ENCODE measurements around the gene ETV5. TPM values are rescaled to one million over a fixed set of nuclear protein-coding genes. Genes with fewer than 3 reads are reported as not detected.

ETV5 gene
- total RNA-seq, 3 donors from 2014 or later, result 9.1 to 19.0 (median 16.1) TPM

DNA sequence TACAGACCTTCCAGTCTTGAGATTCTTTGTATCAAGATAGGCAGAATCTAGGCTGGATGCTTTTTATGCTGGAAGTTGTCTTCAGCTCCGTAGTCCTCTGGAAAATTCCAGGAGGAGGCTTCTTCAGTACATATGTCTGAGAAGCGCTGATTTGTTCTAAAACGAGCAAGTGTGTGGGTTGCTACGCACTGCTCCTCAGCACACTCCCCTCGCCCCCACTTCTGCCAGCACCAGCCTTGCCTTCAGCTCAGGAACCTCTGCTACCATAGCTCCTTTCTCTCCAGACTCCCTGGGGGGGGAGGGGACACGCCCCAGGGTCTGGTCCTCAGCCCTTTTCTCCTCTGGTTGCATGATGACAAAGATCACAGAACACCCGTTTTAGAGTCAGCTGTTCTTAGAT, 95.6 kb downstream of the ETV5 start:
- H3K27ac ChIP-seq, result no peak overlapping the region
- TF ChIP-seq POLR2A (IDR thresholded peaks at IDR 0.05) (no peak), CTCF (IDR thresholded peaks at IDR 0.05) (no peak), POLR2AphosphoS5 (IDR thresholded peaks at IDR 0.05) (no peak)
- H3K36me3 ChIP-seq, result no peaks in the 10 kb centered on the region
- H3K4me1 ChIP-seq, result no peaks in the 10 kb centered on the region
- intact Hi-C loops (cut with DNase I; ENCODE audit: low total_unique reads), result no loop called here
- H3K9me3 ChIP-seq, result no peaks in the 10 kb centered on the region
- DNase-seq (ENCODE audit: low spot score in 2 of 2), result no peak
- no peaks in the 10 kb centered on the region for H3K27me3 ChIP-seq
- H3K4me3 ChIP-seq, result no peak overlapping the region

- intact Hi-C loops (cut with DNase I; ENCODE audit: low total_unique reads), result no loop called here
- no peak overlapping the region for H3K27ac ChIP-seq
- no peak overlapping the region for H3K4me3 ChIP-seq
- H3K4me1 ChIP-seq, result no peaks in the 10 kb centered on the region
- H3K36me3 ChIP-seq, result no peaks in the 10 kb centered on the region
- H3K27me3 ChIP-seq, result no peaks in the 10 kb centered on the region
- DNase-seq (ENCODE audit: low spot score in 2 of 2), result no peak
- no peaks in the 10 kb centered on the region for H3K9me3 ChIP-seq
- TF ChIP-seq POLR2AphosphoS5 (IDR thresholded peaks at IDR 0.05) (no peak), CTCF (IDR thresholded peaks at IDR 0.05) (no peak), POLR2A (IDR thresholded peaks at IDR 0.05) (no peak)
Measured at GRCh38 chr3:186012137-186012536, 96.8 kb downstream of the ETV5 start.

GRCh38 chr3:186004671-186005070, 104.2 kb downstream of the ETV5 start:
- H3K9me3 ChIP-seq, result no peaks in the 10 kb centered on the region
- no peak for DNase-seq (ENCODE audit: low spot score in 2 of 2)
- H3K36me3 ChIP-seq, result no peaks in the 10 kb centered on the region
- no peak overlapping the region for H3K4me3 ChIP-seq
- no peak for TF ChIP-seq POLR2A (IDR thresholded peaks at IDR 0.05)
- TF ChIP-seq POLR2AphosphoS5 (IDR thresholded peaks at IDR 0.05), result no peak
- no peak for TF ChIP-seq CTCF (IDR thresholded peaks at IDR 0.05)
- H3K27ac ChIP-seq, result no peak overlapping the region
- no peaks in the 10 kb centered on the region for H3K27me3 ChIP-seq
- no peaks in the 10 kb centered on the region for H3K4me1 ChIP-seq
- intact Hi-C loops (cut with DNase I; ENCODE audit: low total_unique reads), result no loop called here

DNA sequence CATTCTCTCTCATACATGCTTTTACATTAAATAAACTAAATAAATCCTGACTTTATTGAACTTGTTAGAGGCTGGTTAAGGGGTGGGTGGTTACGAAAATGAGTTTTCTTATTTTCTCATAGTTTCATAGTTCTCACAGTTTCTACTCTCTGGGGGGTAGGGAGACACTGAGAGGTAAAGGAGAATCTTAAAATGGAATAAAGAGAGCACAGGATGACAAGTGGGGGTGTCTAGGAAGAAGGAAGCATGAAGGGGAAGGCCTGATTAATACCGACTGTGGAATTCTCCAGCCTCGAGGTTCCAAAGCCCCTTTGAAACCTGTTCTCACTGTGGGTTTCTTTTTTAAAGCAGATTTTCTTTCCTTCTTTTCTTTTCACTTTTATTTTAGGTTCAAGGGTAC, 104.7 kb downstream of the ETV5 start:
- H3K4me3 ChIP-seq, result no peak overlapping the region
- H3K36me3 ChIP-seq, result no peaks in the 10 kb centered on the region
- H3K4me1 ChIP-seq, result no peaks in the 10 kb centered on the region
- no peak for DNase-seq (ENCODE audit: low spot score in 2 of 2)
- intact Hi-C loops (cut with DNase I; ENCODE audit: low total_unique reads), result no loop called here
- H3K27me3 ChIP-seq, result no peaks in the 10 kb centered on the region
- no peaks in the 10 kb centered on the region for H3K9me3 ChIP-seq
- no peak for TF ChIP-seq CTCF (IDR thresholded peaks at IDR 0.05)
- no peak for TF ChIP-seq POLR2A (IDR thresholded peaks at IDR 0.05)
- no peak for TF ChIP-seq POLR2AphosphoS5 (IDR thresholded peaks at IDR 0.05)
- no peak overlapping the region for H3K27ac ChIP-seq

- Histone ChIP-seq H3K9me3 (no peaks in the 10 kb centered on the region), H3K4me1 (no peaks in the 10 kb centered on the region), H3K36me3 (no peaks in the 10 kb centered on the region), H3K27ac (no peak overlapping the region), H3K27me3 (no peaks in the 10 kb centered on the region), H3K4me3 (no peak overlapping the region)
- intact Hi-C loops (cut with DNase I; ENCODE audit: low total_unique reads), result no loop called here
- no peak for DNase-seq (ENCODE audit: low spot score in 2 of 2)
- TF ChIP-seq CTCF (IDR thresholded peaks at IDR 0.05), result no peak
- TF ChIP-seq POLR2AphosphoS5 (IDR thresholded peaks at IDR 0.05), result no peak
- TF ChIP-seq POLR2A (IDR thresholded peaks at IDR 0.05), result no peak
Measured at GRCh38 chr3:186003610-186004009, 105.3 kb downstream of the ETV5 start.
